Loucy (cell line): ENCODE results near the gene SUN1.
"Not testable (repeated sequence)": the region's sequence is repeated elsewhere in the genome, so short reads cannot be mapped to it uniquely, and the experiment has no call there.

Experiments used
- H2AFZ ChIP-seq: fragments of 200-600 bp; sonication (generic); 2 replicates; pipeline ENCODE4 v1.6.0; 2016; ENCODE audit warnings: antibody characterized with exemption, mild to moderate bottlenecking, low read length, moderate library complexity
- H3F3A ChIP-seq: fragments of 200-600 bp; 2 replicates; pipeline ENCODE4 v1.6.0; 2016; ENCODE audit warnings: antibody characterized with exemption, low read depth, mild to moderate bottlenecking
- H3K27me3 ChIP-seq: fragments of 200-600 bp; sonication (generic); 2 replicates; pipeline ENCODE4 v1.6.1; 2014; ENCODE audit warnings: low read length, mild to moderate bottlenecking; ENCODE audit not compliant: insufficient read depth, poor library complexity, severe bottlenecking
- H3K36me3 ChIP-seq: fragments of 200-600 bp; sonication (generic); 2 replicates; pipeline ENCODE4 v1.6.1; 2016; ENCODE audit warnings: low read length; ENCODE audit not compliant: insufficient read depth
- H3K4me1 ChIP-seq: fragments of 200-600 bp; sonication (generic); 2 replicates; pipeline ENCODE4 v1.5.1; 2014; ENCODE audit warnings: low read length, mild to moderate bottlenecking; ENCODE audit not compliant: insufficient read depth, poor library complexity, severe bottlenecking
- H3K4me2 ChIP-seq: fragments of 200-600 bp; sonication (generic); 2 replicates; pipeline ENCODE4 v1.6.0; 2014; ENCODE audit warnings: antibody characterized with exemption, low read length, low read depth, mild to moderate bottlenecking; ENCODE audit not compliant: poor library complexity, severe bottlenecking
- H3K4me3 ChIP-seq: fragments of 200-600 bp; sonication (generic); 2 replicates; pipeline ENCODE4 v1.5.1; 2014; ENCODE audit warnings: low read length, mild to moderate bottlenecking, mixed read lengths; ENCODE audit not compliant: poor library complexity, severe bottlenecking
- H3K79me2 ChIP-seq: fragments of 200-600 bp; sonication (generic); 2 replicates; pipeline ENCODE4 v1.6.1; 2014; ENCODE audit warnings: low read length; ENCODE audit not compliant: insufficient read depth
- H3K9ac ChIP-seq: fragments of 200-600 bp; sonication (generic); 2 replicates; pipeline ENCODE4 v1.6.0; 2014; ENCODE audit warnings: mild to moderate bottlenecking, low read depth, low read length, moderate library complexity; ENCODE audit not compliant: poor library complexity, severe bottlenecking
- H3K9me2 ChIP-seq: fragments of 200-600 bp; sonication (generic); replicated peaks from 2 replicates; pipeline ENCODE4 v1.6.1; 2016; ENCODE audit warnings: low read depth, low read length, mixed read lengths
- H3K9me3 ChIP-seq: fragments of 200-600 bp; sonication (generic); 2 replicates; pipeline ENCODE4 v1.6.1; 2014; ENCODE audit warnings: mild to moderate bottlenecking, antibody characterized with exemption, low read length, low read depth; ENCODE audit not compliant: insufficient read depth
- H4K20me1 ChIP-seq: fragments of 200-600 bp; sonication (generic); 2 replicates; pipeline ENCODE4 v1.6.0; 2014; ENCODE audit warnings: antibody characterized with exemption, low read length, mild to moderate bottlenecking; ENCODE audit not compliant: insufficient read depth, poor library complexity, severe bottlenecking
- EZH2phosphoT487 ChIP-seq: fragments of 200-600 bp; IDR thresholded peaks from 2 replicates; pipeline ENCODE4 v1.6.1; 2018; ENCODE audit warnings: antibody characterized with exemption, mild to moderate bottlenecking, moderate library complexity, borderline replicate concordance
- TF ChIP-seq, protein P1 (sequence below): fragments of 200-600 bp; sonication (generic); conservative IDR thresholded peaks from 2 replicates; pipeline ENCODE4 v1.5.1; 2014; ENCODE audit warnings: mild to moderate bottlenecking, antibody characterized with exemption, low read length

The SUN1 gene

GRCh38 chr7:794207-794606, 38.1 kb upstream of the SUN1 start:
- Histone ChIP-seq H3K79me2 (no peaks in the 10 kb centered on the region), H2AFZ (no peak overlapping the region), H3K4me3 (no peak overlapping the region), H3K36me3 (no peaks in the 10 kb centered on the region), H4K20me1 (no peaks in the 10 kb centered on the region), H3K4me2 (no peak overlapping the region), H3K9ac (no peak overlapping the region), H3K27me3 (no peaks in the 10 kb centered on the region), H3K4me1 (peaks cover 8% of the 10 kb centered on the region), H3K9me3 (no peaks in the 10 kb centered on the region), H3F3A (no peaks in the 10 kb centered on the region), H3K9me2 (no peaks in the 10 kb centered on the region)
- TF ChIP-seq EZH2phosphoT487: no peak
- TF ChIP-seq, protein P1, sequence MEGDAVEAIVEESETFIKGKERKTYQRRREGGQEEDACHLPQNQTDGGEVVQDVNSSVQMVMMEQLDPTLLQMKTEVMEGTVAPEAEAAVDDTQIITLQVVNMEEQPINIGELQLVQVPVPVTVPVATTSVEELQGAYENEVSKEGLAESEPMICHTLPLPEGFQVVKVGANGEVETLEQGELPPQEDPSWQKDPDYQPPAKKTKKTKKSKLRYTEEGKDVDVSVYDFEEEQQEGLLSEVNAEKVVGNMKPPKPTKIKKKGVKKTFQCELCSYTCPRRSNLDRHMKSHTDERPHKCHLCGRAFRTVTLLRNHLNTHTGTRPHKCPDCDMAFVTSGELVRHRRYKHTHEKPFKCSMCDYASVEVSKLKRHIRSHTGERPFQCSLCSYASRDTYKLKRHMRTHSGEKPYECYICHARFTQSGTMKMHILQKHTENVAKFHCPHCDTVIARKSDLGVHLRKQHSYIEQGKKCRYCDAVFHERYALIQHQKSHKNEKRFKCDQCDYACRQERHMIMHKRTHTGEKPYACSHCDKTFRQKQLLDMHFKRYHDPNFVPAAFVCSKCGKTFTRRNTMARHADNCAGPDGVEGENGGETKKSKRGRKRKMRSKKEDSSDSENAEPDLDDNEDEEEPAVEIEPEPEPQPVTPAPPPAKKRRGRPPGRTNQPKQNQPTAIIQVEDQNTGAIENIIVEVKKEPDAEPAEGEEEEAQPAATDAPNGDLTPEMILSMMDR: no peak

DNA sequence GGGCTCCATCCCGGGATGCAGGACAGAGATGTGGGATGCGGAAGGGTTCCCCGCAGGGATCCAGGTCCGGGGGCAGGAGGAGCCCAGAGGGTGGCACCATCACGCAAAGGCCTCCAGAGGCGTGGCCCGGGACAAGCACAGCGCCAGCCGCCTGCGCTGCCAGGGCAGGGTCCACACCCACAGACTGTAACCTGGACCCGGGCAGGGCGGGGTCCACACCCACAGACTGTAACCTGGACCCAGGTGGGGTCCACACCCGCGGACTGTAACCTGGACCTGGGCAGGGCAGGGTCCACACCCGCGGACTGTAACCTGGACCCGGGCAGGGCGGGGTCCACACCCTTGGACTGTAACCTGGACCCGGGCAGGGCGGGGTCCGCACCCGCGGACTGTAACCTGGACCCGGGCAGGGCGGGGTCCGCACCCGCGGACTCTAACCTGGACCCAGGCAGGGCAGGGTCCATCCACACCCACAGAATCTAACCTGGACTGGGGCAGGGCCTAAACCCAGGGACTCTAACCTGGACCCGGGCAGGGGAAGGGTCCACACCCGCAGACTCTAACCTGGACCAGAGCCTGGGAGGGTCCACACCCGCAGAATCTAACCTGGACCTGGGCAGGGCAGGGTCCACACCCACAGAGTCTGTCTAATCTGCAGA, 37.5 kb upstream of the SUN1 start:
- no peak overlapping the region for H3K4me2 ChIP-seq
- no peak overlapping the region for H2AFZ ChIP-seq
- no peaks in the 10 kb centered on the region for H3K79me2 ChIP-seq
- no peaks in the 10 kb centered on the region for H4K20me1 ChIP-seq
- no peaks in the 10 kb centered on the region for H3K36me3 ChIP-seq
- H3K9ac ChIP-seq: no peak overlapping the region
- no peaks in the 10 kb centered on the region for H3F3A ChIP-seq
- TF ChIP-seq, protein P1: no peak
- no peak for TF ChIP-seq EZH2phosphoT487
- no peaks in the 10 kb centered on the region for H3K27me3 ChIP-seq
- H3K4me3 ChIP-seq: no peak overlapping the region
- no peaks in the 10 kb centered on the region for H3K9me2 ChIP-seq
- H3K9me3 ChIP-seq: no peaks in the 10 kb centered on the region
- peaks cover 8% of the 10 kb centered on the region for H3K4me1 ChIP-seq

DNA sequence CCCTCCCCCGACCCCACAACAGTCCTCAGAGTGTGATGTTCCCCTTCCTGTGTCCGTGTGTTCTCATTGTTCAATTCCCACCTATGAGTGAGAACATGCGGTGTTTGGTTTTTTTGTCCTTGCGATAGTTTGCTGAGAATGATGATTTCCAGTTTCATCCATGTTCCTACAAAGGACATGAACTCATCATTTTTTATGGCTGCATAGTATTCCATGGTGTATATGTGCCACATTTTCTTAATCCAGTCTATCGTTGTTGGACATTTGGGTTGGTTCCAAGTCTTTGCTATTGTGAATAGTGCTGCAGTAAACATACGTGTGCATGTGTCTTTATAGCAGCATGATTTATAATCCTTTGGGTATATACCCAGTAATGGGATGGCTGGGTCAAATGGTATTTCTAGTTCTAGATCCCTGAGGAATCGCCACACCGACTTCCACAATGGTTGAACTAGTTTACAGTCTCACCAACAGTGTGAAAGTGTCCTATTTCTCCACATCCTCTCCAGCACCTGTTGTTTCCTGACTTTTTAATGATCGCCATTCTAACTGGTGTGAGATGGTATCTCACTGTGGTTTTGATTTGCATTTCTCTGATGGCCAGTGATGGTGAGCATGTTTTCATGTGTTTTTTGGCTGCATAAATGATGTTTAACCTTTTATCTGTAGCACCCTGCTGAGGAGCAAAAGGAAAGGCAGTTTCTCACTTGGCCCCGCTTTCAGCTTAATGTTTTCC, 35.7 kb upstream of the SUN1 start:
- not testable (repeated sequence) for H3K79me2 ChIP-seq, H3K9ac ChIP-seq, H2AFZ ChIP-seq, H3K9me2 ChIP-seq, H3K36me3 ChIP-seq, H3K9me3 ChIP-seq, H3K4me2 ChIP-seq, H3K4me3 ChIP-seq, H3K4me1 ChIP-seq, H3K27me3 ChIP-seq, H3F3A ChIP-seq, H4K20me1 ChIP-seq
